Erythroblast (primary cell): ENCODE data around the gene PYGB.

Experiments
- GATA1 ChIP-seq: IDR thresholded peaks from 2 replicates; pipeline ENCODE4 v1.6.1; 2011; ENCODE audit warnings: low read depth, mild to moderate bottlenecking, control low read depth, low read length, moderate library complexity
- POLR2A ChIP-seq: IDR thresholded peaks from 2 replicates; pipeline ENCODE4 v1.6.1; 2011; ENCODE audit warnings: mild to moderate bottlenecking, low read length

DNA sequence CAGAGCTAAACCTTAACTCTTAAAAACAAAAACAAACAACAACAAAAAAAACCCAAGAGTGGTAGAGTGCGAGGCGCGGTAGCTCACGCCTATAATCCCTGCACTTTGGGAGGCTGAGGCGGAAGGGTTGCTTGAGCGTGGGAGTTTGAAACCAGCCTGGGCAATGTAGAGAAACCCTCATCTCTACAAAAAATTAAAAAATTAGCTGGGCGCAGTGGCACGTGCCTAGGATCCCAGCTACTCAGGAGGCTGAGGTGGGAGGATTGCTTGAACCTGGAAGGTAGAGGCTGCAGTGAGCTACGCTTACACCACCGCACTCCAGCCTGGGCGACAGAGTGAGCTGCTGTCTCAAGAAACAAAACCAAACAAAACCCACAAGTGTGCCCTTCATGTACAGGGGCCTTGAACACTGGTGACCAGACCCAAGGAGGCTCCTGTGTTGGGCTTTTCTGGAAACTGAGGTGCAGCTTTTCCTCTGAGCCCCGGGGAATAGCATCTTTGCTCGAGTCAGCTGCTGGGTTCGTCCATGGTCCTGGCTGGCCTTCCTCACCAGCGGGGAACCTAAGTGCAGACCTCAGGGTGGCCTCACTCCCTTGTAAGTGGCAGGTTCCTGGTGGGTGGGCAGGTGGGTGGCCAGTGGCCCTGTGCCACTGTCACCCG is 39.9 kb downstream of the PYGB start:
- TF ChIP-seq POLR2A (no peak), GATA1 (no peak)
